ENCODE results near the gene MMD2.
A peak's percentile ranks its signal among the peaks of the same experiment; 100 is the strongest.

MMD2 gene

GRCh38 chr7:4957847-4958476, 1.0 kb downstream of the MMD2 start:
- no peak for DNase-seq

DNA sequence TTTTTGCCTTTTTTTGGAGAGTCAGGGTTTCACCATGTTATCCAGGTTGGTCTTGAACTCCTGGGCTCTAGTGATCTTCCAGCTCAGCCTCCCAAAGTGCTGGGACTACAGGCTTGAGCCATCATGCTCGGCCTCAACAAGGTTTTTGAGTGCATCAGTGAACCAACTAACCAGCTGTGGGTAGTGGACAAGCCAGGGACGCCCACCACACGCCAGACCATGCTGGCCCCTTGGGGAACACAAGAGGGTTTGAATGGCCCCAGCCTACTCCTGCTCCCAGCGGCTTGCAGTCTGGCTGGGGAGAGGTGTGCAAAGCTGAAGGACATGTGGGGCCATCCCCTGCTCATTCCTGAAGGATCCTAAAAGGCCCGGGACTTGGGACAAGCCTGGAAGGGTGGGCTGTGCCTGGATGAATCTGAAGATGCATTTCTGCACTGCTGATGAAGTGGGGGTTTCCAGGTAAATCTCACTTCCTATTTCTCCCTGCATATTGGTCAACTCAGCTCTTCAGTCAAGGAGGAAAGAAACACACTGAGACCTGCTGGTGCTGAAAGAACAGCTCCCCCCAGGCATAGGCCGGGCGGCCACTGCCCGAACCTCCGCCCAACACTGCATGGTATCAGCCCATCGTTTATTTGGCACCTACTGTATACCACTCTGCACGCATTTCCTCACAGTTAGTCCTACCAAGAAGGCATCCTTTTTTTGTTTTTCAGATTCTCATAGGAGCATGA, 6.9 kb downstream of the MMD2 start:
- DNase-seq = no peak

DNA sequence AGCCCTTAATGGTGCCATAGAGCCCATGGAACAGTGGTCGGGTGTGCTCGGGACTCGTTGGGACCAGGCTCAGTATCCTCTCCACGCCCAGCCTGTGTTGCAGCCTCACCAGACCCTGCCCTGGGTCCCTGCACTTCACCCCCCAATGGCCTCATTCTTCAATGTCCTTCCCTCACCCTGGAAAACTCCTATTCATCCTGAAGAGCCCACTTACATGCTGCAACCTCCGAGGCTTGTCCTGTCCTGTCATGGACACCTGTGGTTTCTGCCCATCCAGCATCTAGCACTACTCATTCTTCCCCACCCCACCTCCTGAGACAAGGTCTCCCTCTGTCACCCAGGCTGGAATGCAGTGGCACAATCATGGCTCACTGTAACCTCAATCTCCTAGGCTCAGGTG, 7.7 kb downstream of the MMD2 start:
- DNase-seq = no peak

DNA sequence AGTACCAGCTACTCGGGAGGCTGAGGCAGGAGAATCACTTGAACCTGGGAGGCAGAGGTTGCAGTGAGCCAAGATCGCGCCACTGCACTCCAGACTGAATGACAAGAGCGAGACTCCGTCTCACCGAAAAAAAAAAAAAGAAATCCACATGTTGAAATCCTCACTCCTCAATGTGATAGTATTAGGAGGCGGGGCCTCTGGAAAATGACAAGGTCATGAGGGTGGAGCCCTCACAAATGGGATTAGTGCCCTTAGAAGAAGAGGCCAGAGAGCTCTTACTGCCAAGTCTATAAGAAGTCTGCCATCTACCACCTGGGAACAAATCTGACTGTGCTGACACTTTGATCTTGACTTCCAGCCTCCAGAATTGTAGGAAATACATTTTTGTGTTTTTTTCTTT, 10.6 kb downstream of the MMD2 start:
- DNase-seq = no peak

DNA sequence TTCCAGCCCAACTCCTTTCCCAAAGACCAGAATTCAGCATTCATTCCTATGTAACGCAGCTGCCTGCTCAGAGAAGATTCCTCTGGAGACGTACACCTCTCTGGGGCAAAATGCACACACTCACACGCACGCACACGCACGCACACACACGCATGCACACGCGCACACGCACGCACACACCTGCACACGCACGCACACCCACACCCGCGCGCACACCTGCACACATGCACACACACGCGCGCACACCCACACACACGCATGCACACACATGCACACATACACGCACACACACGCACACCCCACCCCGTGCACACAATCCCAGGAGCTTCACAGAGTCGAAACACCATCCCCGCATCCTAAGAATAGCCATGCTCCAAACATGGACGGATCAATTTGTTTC, 13.0 kb downstream of the MMD2 start:
- DNase-seq = no peak

DNA sequence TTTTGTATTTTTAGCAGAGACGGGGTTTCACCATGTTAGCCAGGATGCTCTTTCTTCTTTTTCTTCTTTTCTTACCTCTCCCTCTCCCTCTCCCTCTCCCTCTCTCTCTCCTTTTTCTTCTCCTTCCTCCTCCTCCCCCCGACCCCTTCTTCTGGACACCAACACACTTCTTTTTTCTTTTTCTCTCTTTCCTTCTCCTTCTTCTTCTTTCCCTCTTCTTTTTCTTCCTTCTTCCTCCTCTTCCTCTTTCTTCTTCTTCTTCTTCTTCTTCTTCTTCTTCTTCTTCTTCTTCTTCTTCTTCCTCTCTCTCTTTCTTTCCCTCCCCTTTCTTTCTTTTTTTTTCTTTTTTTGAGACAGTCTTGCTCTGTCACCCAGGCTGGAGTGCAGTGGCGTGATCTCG, 14.0 kb downstream of the MMD2 start:
- no peak for DNase-seq

GRCh38 chr7:4943297-4943696, 15.7 kb downstream of the MMD2 start:
- no peak for DNase-seq

DNA sequence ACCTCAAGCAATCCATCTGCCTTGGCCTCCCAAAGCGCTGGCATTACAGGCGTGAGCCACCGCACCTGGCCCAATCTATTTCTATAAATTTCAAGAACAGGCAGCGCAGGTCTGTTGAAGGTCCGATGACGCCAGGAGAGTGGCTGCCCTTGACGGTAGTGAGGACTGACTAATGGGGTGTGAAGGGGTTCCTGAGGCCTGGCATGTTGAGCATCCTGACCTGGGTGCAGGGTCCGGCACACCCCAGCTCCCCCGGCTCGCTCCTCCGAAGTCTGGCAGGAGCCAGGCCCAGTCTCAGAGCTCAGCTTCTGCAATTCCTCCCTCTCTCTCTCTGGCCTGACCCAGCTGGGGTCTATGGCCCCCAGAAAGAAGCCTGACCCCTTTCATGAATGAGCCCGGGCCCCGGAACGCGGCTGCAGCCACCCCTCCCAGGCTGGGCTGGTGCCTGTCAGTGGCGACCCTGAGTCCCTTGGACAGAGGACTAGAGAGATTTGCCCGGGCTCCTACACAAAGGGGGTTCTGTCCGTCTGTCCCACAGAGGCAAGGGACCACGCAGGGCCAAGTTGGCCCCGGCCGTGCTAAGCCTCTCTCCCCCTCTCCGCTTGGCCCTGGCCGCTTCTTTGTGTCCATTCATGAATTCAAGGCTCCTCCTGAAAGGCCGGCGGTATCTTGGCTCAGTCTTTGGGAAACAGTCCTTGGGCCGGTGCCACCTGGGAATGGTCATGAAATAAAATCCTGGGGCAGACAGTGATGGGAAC, 18.8 kb downstream of the MMD2 start:
- DNase-seq = no peak

- DNase-seq = no peak
Observed at GRCh38 chr7:4937411-4937810, 21.6 kb downstream of the MMD2 start.

- DNase-seq = no peak
Observed at GRCh38 chr7:4934419-4935025, 24.5 kb downstream of the MMD2 start.

DNA sequence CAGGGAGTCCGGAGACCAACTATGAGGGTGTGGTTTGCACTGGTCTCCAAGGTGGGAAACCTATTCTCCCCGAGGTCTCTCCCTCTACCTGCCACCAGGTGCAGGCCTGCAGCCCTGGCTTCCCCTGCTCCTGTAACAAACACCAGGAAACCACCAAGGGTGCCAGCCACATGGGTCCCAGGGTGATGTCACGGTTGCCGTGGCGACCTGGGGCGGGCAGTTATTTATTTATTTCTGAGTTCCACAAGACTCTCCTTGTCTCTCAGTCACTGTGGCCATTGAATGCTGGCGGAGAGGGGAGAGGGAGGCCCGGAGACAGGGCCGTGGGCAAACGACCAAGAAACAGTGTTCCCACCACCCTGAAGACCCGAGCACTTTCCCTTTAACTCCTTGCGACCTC, 27.0 kb downstream of the MMD2 start:
- peak; percentile 81 to 90 for DNase-seq

DNA sequence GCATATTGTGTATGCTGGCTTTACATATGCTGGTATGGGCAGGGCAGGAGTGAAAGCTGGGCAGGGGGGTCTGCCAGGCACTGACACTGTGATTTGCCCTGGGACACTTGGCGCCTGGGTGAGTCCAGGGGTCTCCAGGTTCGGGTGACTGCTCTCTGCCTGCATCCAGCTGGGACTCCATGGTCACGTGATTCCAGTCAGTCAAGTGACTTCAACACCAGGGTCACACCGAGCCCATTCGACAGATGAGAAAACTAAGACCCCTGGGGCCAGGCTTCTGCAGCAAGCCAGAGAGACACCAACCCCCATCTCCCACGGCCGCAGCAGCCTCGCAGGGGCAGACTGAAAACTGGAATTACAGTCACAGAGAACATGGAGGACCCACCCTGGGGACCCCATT, 30.0 kb downstream of the MMD2 start:
- DNase-seq = no peak

DNA sequence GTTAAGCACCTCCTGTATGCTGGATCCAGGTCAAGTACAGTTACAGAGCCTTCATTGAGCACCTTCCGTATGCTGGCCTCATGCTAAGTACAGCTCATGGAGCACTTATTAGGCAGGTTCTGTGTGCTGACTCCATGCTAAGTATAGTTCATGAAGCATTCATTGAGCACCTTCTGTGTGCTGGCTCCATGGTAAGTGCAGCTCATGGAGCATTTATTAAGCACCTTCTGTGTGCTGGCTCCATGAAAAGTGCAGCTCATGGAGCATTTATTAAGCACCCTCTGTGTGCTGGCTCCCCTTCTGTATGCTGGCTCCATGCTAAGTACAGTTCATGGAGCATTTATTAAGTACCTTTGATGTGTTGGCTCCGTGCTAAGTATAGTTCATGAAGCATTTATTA, 30.5 kb downstream of the MMD2 start:
- no peak for DNase-seq

- DNase-seq = no peak
Observed at GRCh38 chr7:4919969-4920766, 38.8 kb downstream of the MMD2 start.

GRCh38 chr7:4916113-4916512, 42.9 kb downstream of the MMD2 start:
- no peak for DNase-seq

DNA sequence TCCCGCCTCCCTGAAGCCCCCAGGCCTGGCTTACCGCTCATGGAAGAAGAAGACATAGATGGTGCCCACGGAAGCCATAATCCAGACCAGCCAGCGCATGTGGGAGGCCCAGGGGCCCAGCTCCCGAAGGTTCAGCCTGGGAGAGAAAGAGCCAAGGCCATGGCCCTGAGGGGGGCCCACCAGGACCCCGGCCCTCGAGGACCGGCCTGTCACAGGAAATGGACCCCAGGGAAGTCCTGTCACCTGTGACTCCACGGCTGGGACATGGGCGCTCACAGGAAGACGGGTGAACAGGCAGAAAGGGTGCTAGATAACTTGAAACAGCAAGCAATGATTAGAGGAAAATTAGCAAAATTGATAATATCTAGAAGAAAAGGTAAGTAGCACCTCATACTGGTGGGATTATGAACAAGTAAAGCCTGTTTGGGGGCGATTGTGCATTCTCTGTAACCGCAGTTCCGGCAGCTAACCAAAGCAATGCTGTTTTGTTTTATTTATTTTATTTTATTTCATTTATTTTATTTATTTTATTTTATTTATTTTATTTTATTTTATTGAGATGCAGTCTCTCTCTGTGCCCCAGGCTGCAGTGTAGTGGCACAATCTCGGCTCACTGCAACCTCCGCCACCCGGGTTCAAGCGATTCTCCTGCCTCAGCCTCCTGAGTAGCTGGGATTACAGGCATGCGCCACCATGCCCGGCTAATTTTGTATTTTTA, 47.7 kb downstream of the MMD2 start:
- no peak for DNase-seq

GRCh38 chr7:4906682-4907081, 52.3 kb downstream of the MMD2 start:
- no peak for DNase-seq

- DNase-seq = no peak
Observed at GRCh38 chr7:4905171-4905570, 53.8 kb downstream of the MMD2 start.

DNA sequence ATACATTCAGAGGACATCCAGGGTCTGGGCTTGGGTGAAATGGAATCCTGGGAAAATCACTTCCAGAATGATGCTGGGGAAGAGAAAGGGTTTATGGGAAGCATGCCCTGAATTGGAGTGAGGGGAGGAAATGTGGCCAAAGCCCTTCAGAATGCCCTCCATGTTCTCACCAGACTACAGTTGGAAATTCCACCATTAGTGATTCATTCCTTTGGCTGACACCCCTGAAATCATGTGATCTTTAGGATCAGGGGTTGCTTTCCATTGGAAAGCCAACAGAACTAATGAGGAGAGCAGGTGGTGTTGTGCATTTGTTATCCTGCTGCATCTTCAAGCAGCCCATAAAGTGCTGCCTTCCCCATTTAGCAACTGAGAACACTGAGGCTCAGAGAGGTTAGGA, 54.6 kb downstream of the MMD2 start:
- DNase-seq = no peak

- no peak for DNase-seq
Observed at GRCh38 chr7:4895766-4896165, 63.2 kb downstream of the MMD2 start.

DNA sequence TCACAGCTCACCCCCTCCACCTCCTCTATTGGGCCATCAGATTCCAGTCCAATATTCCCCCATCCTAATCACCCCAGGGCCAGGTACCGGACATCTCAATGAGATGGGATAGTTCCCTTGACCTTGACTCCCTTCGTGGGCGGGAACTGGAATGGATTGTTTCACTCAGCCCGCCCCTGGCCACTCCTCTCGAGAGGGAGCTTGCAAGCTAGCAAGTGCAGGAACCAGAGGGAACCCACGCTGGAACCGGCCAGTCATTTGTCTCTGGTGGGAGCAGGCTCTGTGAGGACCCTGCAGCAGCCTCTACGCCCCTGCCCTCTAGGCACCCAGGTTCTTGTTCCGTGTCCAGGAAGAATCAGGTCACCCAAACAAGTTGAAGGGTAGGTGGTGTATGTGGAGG, 64.5 kb downstream of the MMD2 start:
- DNase-seq = no peak

DNA sequence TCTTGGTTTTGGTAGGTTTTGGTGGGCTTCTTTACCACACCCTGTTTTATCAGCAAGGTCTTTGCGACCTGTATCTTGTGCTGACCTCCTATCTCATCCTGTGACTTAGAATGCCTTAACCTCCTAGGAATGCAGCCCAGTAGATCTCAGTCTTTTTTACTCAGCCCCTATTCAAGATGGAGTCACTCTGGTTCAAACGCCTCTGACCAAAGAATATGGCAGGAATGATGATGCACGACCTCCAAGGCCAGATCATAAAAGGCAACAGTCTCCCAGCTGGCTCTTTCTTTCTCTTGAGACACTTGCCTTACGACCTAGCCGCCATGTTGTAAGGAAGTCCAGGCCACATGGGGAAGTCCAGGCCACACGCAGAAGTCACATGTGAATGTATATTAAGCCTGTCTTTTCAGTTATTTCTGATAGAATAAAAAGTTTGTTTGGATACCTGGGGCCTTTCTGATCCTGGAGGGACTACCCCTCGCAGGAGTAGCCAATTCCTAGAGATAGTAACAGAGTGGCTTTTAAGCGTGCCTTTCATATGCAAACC, 65.0 kb downstream of the MMD2 start:
- DNase-seq = no peak
